Sigmoid colon (tissue), 4 donors: ENCODE measurements around the gene FDXR.

ENCODE experiments used
- POLR2A ChIP-seq, 2 donors: fragments of 450-650 bp; IDR thresholded peaks; one replicate each; pipeline ENCODE4 v1.6.1; 2016; ENCODE audit warnings: antibody characterized with exemption in 2 of 2, mild to moderate bottlenecking in 2 of 2, moderate library complexity in 2 of 2
- POLR2AphosphoS5 ChIP-seq, 4 donors: sonication (generic); formaldehyde crosslinking; IDR thresholded peaks; one replicate each; pipeline ENCODE4 v1.6.1; 2017; ENCODE audit warnings: antibody characterized with exemption in 4 of 4
- TF ChIP-seq, protein P1 (sequence below), 4 experiments: fragments of 450-650 bp in 3 of 4; fragments of 200-600 bp in 1 of 4; IDR thresholded peaks; one replicate each; pipeline ENCODE4 v1.5.1; 2016 to 2019; ENCODE audit warnings: antibody characterized with exemption in 4 of 4, mild to moderate bottlenecking in 3 of 4, moderate library complexity in 2 of 4

GRCh38 chr17:74855323-74855722 lies 17.5 kb downstream of the FDXR start:
- TF ChIP-seq POLR2A (IDR thresholded peaks at IDR 0.05) (no peak), POLR2AphosphoS5 (IDR thresholded peaks at IDR 0.05) (no peak)
- TF ChIP-seq, protein P1, sequence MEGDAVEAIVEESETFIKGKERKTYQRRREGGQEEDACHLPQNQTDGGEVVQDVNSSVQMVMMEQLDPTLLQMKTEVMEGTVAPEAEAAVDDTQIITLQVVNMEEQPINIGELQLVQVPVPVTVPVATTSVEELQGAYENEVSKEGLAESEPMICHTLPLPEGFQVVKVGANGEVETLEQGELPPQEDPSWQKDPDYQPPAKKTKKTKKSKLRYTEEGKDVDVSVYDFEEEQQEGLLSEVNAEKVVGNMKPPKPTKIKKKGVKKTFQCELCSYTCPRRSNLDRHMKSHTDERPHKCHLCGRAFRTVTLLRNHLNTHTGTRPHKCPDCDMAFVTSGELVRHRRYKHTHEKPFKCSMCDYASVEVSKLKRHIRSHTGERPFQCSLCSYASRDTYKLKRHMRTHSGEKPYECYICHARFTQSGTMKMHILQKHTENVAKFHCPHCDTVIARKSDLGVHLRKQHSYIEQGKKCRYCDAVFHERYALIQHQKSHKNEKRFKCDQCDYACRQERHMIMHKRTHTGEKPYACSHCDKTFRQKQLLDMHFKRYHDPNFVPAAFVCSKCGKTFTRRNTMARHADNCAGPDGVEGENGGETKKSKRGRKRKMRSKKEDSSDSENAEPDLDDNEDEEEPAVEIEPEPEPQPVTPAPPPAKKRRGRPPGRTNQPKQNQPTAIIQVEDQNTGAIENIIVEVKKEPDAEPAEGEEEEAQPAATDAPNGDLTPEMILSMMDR (IDR thresholded peaks at IDR 0.05): no peak
